Stimulated activated memory B cell treated with anti-CD40 and anti-IgM and Interleukin-4, amounts not matched to agents 10 μg/mL and 1 μg/mL and 100 μg/mL, for 72 hours (primary cell): ENCODE measurements around the gene CUL3.

ENCODE experiments used
- ATAC-seq: fragments of 150-1000 bp; cut with Tn5 transposase; 2 replicates; pipeline ENCODE4 v1.10.0; 2021
- H3K27ac Mint-ChIP-seq: one replicate; pipeline ENCODE4 v1.8.0; 2022; ENCODE audit warnings: mild to moderate bottlenecking, mixed read lengths
- H3K27me3 Mint-ChIP-seq: one replicate; pipeline ENCODE4 v1.8.0; 2022; ENCODE audit warnings: mixed read lengths
- H3K36me3 Mint-ChIP-seq: one replicate; pipeline ENCODE4 v1.8.0; 2022; ENCODE audit warnings: mixed read lengths
- H3K4me1 Mint-ChIP-seq: one replicate; pipeline ENCODE4 v1.8.0; 2022; ENCODE audit warnings: mixed read lengths
- H3K4me3 Mint-ChIP-seq: one replicate; pipeline ENCODE4 v1.8.0; 2022; ENCODE audit warnings: mild to moderate bottlenecking, moderate library complexity, mixed read lengths
- H3K9me3 Mint-ChIP-seq: one replicate; pipeline ENCODE4 v1.8.0; 2022; ENCODE audit warnings: mixed read lengths

CUL3 gene

GRCh38 chr2:224565452-224566035 lies 19.6 kb downstream of the CUL3 start:
- H3K4me1 Mint-ChIP-seq: peaks cover 66% of the 10 kb centered on the region
- no peak overlapping the region for H3K27ac Mint-ChIP-seq
- peaks cover 38% of the 10 kb centered on the region for H3K36me3 Mint-ChIP-seq

GRCh38 chr2:224563537-224563936 lies 21.6 kb downstream of the CUL3 start:
- H3K4me3 Mint-ChIP-seq: no peak overlapping the region
- H3K27me3 Mint-ChIP-seq: no peaks in the 10 kb centered on the region
- H3K9me3 Mint-ChIP-seq: peaks cover 5% of the 10 kb centered on the region
- peaks cover 32% of the 10 kb centered on the region for H3K36me3 Mint-ChIP-seq
- ATAC-seq: no peak
- peaks cover 54% of the 10 kb centered on the region for H3K4me1 Mint-ChIP-seq
- no peak overlapping the region for H3K27ac Mint-ChIP-seq

More at GRCh38 chr2:224565452-224566035, 19.6 kb downstream of the CUL3 start:
- Mint-ChIP-seq H3K27me3 (no peaks in the 10 kb centered on the region), H3K9me3 (peaks cover 5% of the 10 kb centered on the region), H3K4me3 (no peak overlapping the region)
- no peak for ATAC-seq

- Mint-ChIP-seq H3K9me3 (peaks cover 3% of the 10 kb centered on the region), H3K27me3 (no peaks in the 10 kb centered on the region), H3K36me3 (peaks cover 28% of the 10 kb centered on the region), H3K27ac (no peak overlapping the region), H3K4me1 (peaks cover 57% of the 10 kb centered on the region), H3K4me3 (no peak overlapping the region)
- no peak for ATAC-seq
Measured at GRCh38 chr2:224562831-224563230, 22.3 kb downstream of the CUL3 start.

GRCh38 chr2:224561234-224562005 lies 23.7 kb downstream of the CUL3 start:
- peak; percentile 84 for ATAC-seq
- H3K27ac Mint-ChIP-seq: no peak overlapping the region
- H3K4me1 Mint-ChIP-seq: peaks cover 54% of the 10 kb centered on the region
- H3K4me3 Mint-ChIP-seq: no peak overlapping the region
- H3K36me3 Mint-ChIP-seq: peaks cover 15% of the 10 kb centered on the region
- H3K9me3 Mint-ChIP-seq: no peaks in the 10 kb centered on the region
- no peaks in the 10 kb centered on the region for H3K27me3 Mint-ChIP-seq

GRCh38 chr2:224560549-224560948 lies 24.6 kb downstream of the CUL3 start:
- Mint-ChIP-seq H3K36me3 (peaks cover 17% of the 10 kb centered on the region), H3K4me1 (peaks cover 53% of the 10 kb centered on the region), H3K9me3 (no peaks in the 10 kb centered on the region), H3K27ac (no peak overlapping the region), H3K27me3 (no peaks in the 10 kb centered on the region), H3K4me3 (no peak overlapping the region)
- ATAC-seq: no peak

GRCh38 chr2:224557610-224558009 lies 27.6 kb downstream of the CUL3 start:
- no peak overlapping the region for H3K27ac Mint-ChIP-seq
- no peaks in the 10 kb centered on the region for H3K9me3 Mint-ChIP-seq
- H3K4me1 Mint-ChIP-seq: peaks cover 44% of the 10 kb centered on the region
- H3K4me3 Mint-ChIP-seq: no peak overlapping the region
- no peak for ATAC-seq
- no peaks in the 10 kb centered on the region for H3K27me3 Mint-ChIP-seq
- H3K36me3 Mint-ChIP-seq: peaks cover 25% of the 10 kb centered on the region

GRCh38 chr2:224556381-224556780 lies 28.8 kb downstream of the CUL3 start:
- Mint-ChIP-seq H3K9me3 (no peaks in the 10 kb centered on the region), H3K27ac (no peak overlapping the region), H3K27me3 (no peaks in the 10 kb centered on the region), H3K4me3 (no peak overlapping the region), H3K36me3 (peaks cover 25% of the 10 kb centered on the region), H3K4me1 (peaks cover 43% of the 10 kb centered on the region)
- ATAC-seq: no peak

GRCh38 chr2:224555823-224556366 lies 29.3 kb downstream of the CUL3 start:
- no peak for ATAC-seq
- H3K27ac Mint-ChIP-seq: peak overlapping the region; percentile 2
- H3K36me3 Mint-ChIP-seq: peaks cover 27% of the 10 kb centered on the region
- peaks cover 44% of the 10 kb centered on the region for H3K4me1 Mint-ChIP-seq
- no peak overlapping the region for H3K4me3 Mint-ChIP-seq
- H3K27me3 Mint-ChIP-seq: no peaks in the 10 kb centered on the region
- H3K9me3 Mint-ChIP-seq: no peaks in the 10 kb centered on the region

GRCh38 chr2:224552771-224553170 lies 32.4 kb downstream of the CUL3 start:
- H3K4me3 Mint-ChIP-seq: no peak overlapping the region
- H3K4me1 Mint-ChIP-seq: peaks cover 42% of the 10 kb centered on the region
- no peaks in the 10 kb centered on the region for H3K9me3 Mint-ChIP-seq
- H3K36me3 Mint-ChIP-seq: peaks cover 39% of the 10 kb centered on the region
- no peak overlapping the region for H3K27ac Mint-ChIP-seq
- H3K27me3 Mint-ChIP-seq: no peaks in the 10 kb centered on the region
- ATAC-seq: no peak

GRCh38 chr2:224551693-224552092 lies 33.5 kb downstream of the CUL3 start:
- H3K4me3 Mint-ChIP-seq: no peak overlapping the region
- peaks cover 49% of the 10 kb centered on the region for H3K4me1 Mint-ChIP-seq
- H3K9me3 Mint-ChIP-seq: peaks cover 2% of the 10 kb centered on the region
- H3K27ac Mint-ChIP-seq: no peak overlapping the region
- no peak for ATAC-seq
- peaks cover 47% of the 10 kb centered on the region for H3K36me3 Mint-ChIP-seq
- no peaks in the 10 kb centered on the region for H3K27me3 Mint-ChIP-seq

GRCh38 chr2:224546926-224547325 lies 38.2 kb downstream of the CUL3 start:
- no peak for ATAC-seq
- Mint-ChIP-seq H3K4me1 (peaks cover 30% of the 10 kb centered on the region), H3K9me3 (peaks cover 3% of the 10 kb centered on the region), H3K4me3 (peak overlapping the region; percentile 3), H3K36me3 (peaks cover 32% of the 10 kb centered on the region), H3K27me3 (no peaks in the 10 kb centered on the region), H3K27ac (peak overlapping the region; percentile 17)

- Mint-ChIP-seq H3K27me3 (no peaks in the 10 kb centered on the region), H3K9me3 (peaks cover 3% of the 10 kb centered on the region), H3K36me3 (peaks cover 41% of the 10 kb centered on the region), H3K27ac (peak overlapping the region; percentile 17), H3K4me1 (peaks cover 38% of the 10 kb centered on the region), H3K4me3 (no peak overlapping the region)
- no peak for ATAC-seq
Measured at GRCh38 chr2:224545884-224546644, 39.1 kb downstream of the CUL3 start.

- no peak overlapping the region for H3K4me3 Mint-ChIP-seq
- peaks cover 52% of the 10 kb centered on the region for H3K36me3 Mint-ChIP-seq
- peaks cover 35% of the 10 kb centered on the region for H3K4me1 Mint-ChIP-seq
- peaks cover 3% of the 10 kb centered on the region for H3K9me3 Mint-ChIP-seq
- no peak overlapping the region for H3K27ac Mint-ChIP-seq
- no peak for ATAC-seq
- H3K27me3 Mint-ChIP-seq: no peaks in the 10 kb centered on the region
Measured at GRCh38 chr2:224543939-224544338, 41.2 kb downstream of the CUL3 start.

GRCh38 chr2:224538561-224539138 lies 46.5 kb downstream of the CUL3 start:
- H3K27ac Mint-ChIP-seq: no peak overlapping the region
- H3K36me3 Mint-ChIP-seq: peaks cover 50% of the 10 kb centered on the region
- H3K27me3 Mint-ChIP-seq: no peaks in the 10 kb centered on the region
- ATAC-seq: no peak
- no peak overlapping the region for H3K4me3 Mint-ChIP-seq
- no peaks in the 10 kb centered on the region for H3K9me3 Mint-ChIP-seq
- H3K4me1 Mint-ChIP-seq: peaks cover 37% of the 10 kb centered on the region

- peaks cover 49% of the 10 kb centered on the region for H3K4me1 Mint-ChIP-seq
- peak overlapping the region; percentile 67 for H3K27ac Mint-ChIP-seq
- peaks cover 47% of the 10 kb centered on the region for H3K36me3 Mint-ChIP-seq
- no peak overlapping the region for H3K4me3 Mint-ChIP-seq
- no peak for ATAC-seq
- no peaks in the 10 kb centered on the region for H3K27me3 Mint-ChIP-seq
- H3K9me3 Mint-ChIP-seq: no peaks in the 10 kb centered on the region
Measured at GRCh38 chr2:224532931-224533330, 52.2 kb downstream of the CUL3 start.
